SJCRH30 (cell line): ENCODE measurements around the gene GRIN3A. TPM values are rescaled to one million over a fixed set of nuclear protein-coding genes. Genes with fewer than 3 reads are reported as not detected.
"Not testable (repeated sequence)": the region's sequence is repeated elsewhere in the genome, so short reads cannot be mapped to it uniquely, and the experiment has no call there.

Source experiments
- DNase-seq, 2 experiments: peaks; one replicate each; pipeline ENCODE4 v3.0.0-alpha.2; 2015 to 2020
- H3K27ac ChIP-seq: fragments of 250-450 bp; sonication (Bioruptor Pico); 2 replicates; pipeline ENCODE4 v1.5.1; 2020; ENCODE audit warnings: mild to moderate bottlenecking, moderate library complexity
- H3K27me3 ChIP-seq: fragments of 250-450 bp; sonication (Bioruptor Pico); 2 replicates; pipeline ENCODE4 v1.5.1; 2020; ENCODE audit warnings: mild to moderate bottlenecking, moderate library complexity
- H3K36me3 ChIP-seq: fragments of 250-450 bp; sonication (Bioruptor Pico); 2 replicates; pipeline ENCODE4 v1.5.1; 2020; ENCODE audit warnings: mild to moderate bottlenecking, moderate library complexity
- H3K4me1 ChIP-seq: fragments of 250-450 bp; sonication (Bioruptor Pico); 2 replicates; pipeline ENCODE4 v1.5.1; 2020; ENCODE audit warnings: mild to moderate bottlenecking, moderate library complexity
- H3K4me3 ChIP-seq: fragments of 250-450 bp; sonication (Bioruptor Pico); 2 replicates; pipeline ENCODE4 v1.5.1; 2020; ENCODE audit warnings: mild to moderate bottlenecking, moderate library complexity
- H3K9me3 ChIP-seq: fragments of 250-450 bp; sonication (Bioruptor Pico); replicated peaks from 2 replicates; pipeline ENCODE4 v1.5.1; 2020; ENCODE audit warnings: mild to moderate bottlenecking, moderate library complexity
- total RNA-seq: library from RNA; depleted of rRNA; stranded (reverse); fragments of >200 nt; shearing (Covaris generic); gene quantifications from 2 replicates; pipeline ENCODE4 v1.2.3, GENCODE V29; 2014

The GRIN3A gene
- total RNA-seq, 1 experiment from 2014 or later, result not detected

DNA sequence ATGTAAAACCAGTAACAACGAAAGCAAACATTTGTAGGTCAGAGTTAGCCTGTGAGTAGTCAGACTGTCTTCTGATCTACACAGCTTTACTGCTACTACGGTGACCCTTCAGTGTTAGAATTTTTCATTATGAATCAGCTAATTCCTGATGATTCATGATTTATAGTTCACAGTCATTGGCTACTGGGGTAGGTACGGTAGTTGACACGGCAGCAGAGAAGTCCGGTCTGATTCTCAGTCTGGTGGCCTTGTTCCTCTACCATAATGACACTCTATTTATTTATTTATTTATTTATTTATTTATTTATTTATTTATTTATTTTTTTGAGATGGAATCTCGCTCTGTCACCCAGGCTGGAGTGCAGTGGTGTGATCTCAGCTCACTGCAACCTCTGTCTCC, 148.4 kb downstream of the GRIN3A start:
- not testable (repeated sequence) for H3K27ac ChIP-seq, H3K36me3 ChIP-seq, DNase-seq, H3K4me1 ChIP-seq, H3K4me3 ChIP-seq, H3K27me3 ChIP-seq, H3K9me3 ChIP-seq

GRCh38 chr9:101587332-101588043, 151.0 kb downstream of the GRIN3A start:
- no peak overlapping the region for H3K4me3 ChIP-seq
- H3K4me1 ChIP-seq, result no peaks in the 10 kb centered on the region
- H3K9me3 ChIP-seq, result no peaks in the 10 kb centered on the region
- H3K36me3 ChIP-seq, result no peaks in the 10 kb centered on the region
- 0 out of 2 replicates have a peak, but pooled peaks cover 6% of the 10 kb centered on the region for H3K27me3 ChIP-seq
- H3K27ac ChIP-seq, result no peak overlapping the region
- DNase-seq, result no peak

DNA sequence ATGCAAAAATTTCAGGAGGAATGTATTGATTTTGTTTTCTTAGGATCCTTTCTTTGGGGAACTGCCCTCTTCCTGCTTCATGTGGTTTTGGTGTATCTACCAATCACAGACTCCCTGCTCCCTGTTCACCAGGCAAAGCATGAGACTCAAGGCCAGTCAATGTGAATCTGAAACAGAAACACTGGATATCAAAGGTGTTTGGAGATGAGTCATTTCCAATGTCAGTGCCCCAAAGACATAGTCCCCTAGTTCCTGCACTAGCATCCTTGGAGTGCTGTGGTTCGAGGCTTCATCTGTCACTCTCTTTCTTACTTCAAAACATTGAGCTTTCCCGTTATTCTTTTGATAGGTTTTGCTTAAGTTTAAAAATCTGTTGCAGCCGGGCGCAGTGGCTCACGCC, 151.8 kb downstream of the GRIN3A start:
- H3K9me3 ChIP-seq, result no peaks in the 10 kb centered on the region
- H3K27ac ChIP-seq, result no peak overlapping the region
- H3K36me3 ChIP-seq, result no peaks in the 10 kb centered on the region
- H3K4me1 ChIP-seq, result no peaks in the 10 kb centered on the region
- no peak overlapping the region for H3K4me3 ChIP-seq
- no peak for DNase-seq
- 0 out of 2 replicates have a peak, but pooled peaks cover 6% of the 10 kb centered on the region for H3K27me3 ChIP-seq

GRCh38 chr9:101585740-101586139, 152.7 kb downstream of the GRIN3A start:
- Histone ChIP-seq H3K9me3 (no peaks in the 10 kb centered on the region), H3K4me3 (no peak overlapping the region), H3K27me3 (0 out of 2 replicates have a peak, but pooled peaks cover 2% of the 10 kb centered on the region), H3K36me3 (no peaks in the 10 kb centered on the region), H3K27ac (no peak overlapping the region), H3K4me1 (no peaks in the 10 kb centered on the region)
- no peak for DNase-seq

DNA sequence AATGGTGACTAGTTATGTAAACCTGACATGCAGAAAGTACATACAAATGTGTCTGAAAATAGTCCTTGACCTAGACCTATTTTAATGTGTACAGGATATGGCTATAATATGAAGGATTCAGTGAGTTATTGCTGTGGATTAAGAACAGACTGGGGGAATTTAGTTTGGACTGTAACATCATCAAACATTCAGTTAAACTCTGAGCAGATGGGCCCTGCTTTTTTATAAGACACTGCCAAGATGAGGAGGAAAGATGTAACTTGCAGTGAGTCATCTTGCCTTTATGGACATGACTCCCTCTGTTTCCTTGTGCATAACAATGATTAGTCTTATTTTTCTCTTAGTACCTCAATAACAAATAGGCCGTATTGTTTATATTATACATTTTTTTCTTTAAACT, 155.9 kb downstream of the GRIN3A start:
- no peaks in the 10 kb centered on the region for H3K27me3 ChIP-seq
- H3K9me3 ChIP-seq, result no peaks in the 10 kb centered on the region
- H3K36me3 ChIP-seq, result no peaks in the 10 kb centered on the region
- no peak overlapping the region for H3K4me3 ChIP-seq
- DNase-seq, result no peak
- no peak overlapping the region for H3K27ac ChIP-seq
- H3K4me1 ChIP-seq, result 0 out of 2 replicates have a peak, but pooled peaks cover 2% of the 10 kb centered on the region

GRCh38 chr9:101579711-101580545, 158.5 kb downstream of the GRIN3A start:
- H3K27ac ChIP-seq, result no peak overlapping the region
- H3K36me3 ChIP-seq, result no peaks in the 10 kb centered on the region
- H3K4me1 ChIP-seq, result peaks cover 6% of the 10 kb centered on the region; the same call in 1 of the 2 replicates
- H3K9me3 ChIP-seq, result no peaks in the 10 kb centered on the region
- H3K27me3 ChIP-seq, result no peaks in the 10 kb centered on the region
- DNase-seq, result no peak
- H3K4me3 ChIP-seq, result no peak overlapping the region

GRCh38 chr9:101578378-101578777, 160.1 kb downstream of the GRIN3A start:
- H3K9me3 ChIP-seq, result no peaks in the 10 kb centered on the region
- H3K4me1 ChIP-seq, result peaks cover 6% of the 10 kb centered on the region; the same call in 1 of the 2 replicates
- no peak overlapping the region for H3K27ac ChIP-seq
- peak; percentile 22 to 26 for DNase-seq
- no peaks in the 10 kb centered on the region for H3K36me3 ChIP-seq
- H3K27me3 ChIP-seq, result no peaks in the 10 kb centered on the region
- H3K4me3 ChIP-seq, result no peak overlapping the region

- Histone ChIP-seq H3K4me1 (peaks cover 6% of the 10 kb centered on the region; the same call in 1 of the 2 replicates), H3K4me3 (no peak overlapping the region), H3K36me3 (no peaks in the 10 kb centered on the region), H3K9me3 (no peaks in the 10 kb centered on the region), H3K27me3 (no peaks in the 10 kb centered on the region), H3K27ac (no peak overlapping the region)
- no peak for DNase-seq
These were observed 163.6 kb downstream of the GRIN3A start for GRCh38 chr9:101574731-101575333.

GRCh38 chr9:101572316-101572715, 166.1 kb downstream of the GRIN3A start:
- Histone ChIP-seq H3K4me3 (no peak overlapping the region), H3K4me1 (peaks cover 3% of the 10 kb centered on the region; the same call in 1 of the 2 replicates), H3K27ac (no peak overlapping the region)

DNA sequence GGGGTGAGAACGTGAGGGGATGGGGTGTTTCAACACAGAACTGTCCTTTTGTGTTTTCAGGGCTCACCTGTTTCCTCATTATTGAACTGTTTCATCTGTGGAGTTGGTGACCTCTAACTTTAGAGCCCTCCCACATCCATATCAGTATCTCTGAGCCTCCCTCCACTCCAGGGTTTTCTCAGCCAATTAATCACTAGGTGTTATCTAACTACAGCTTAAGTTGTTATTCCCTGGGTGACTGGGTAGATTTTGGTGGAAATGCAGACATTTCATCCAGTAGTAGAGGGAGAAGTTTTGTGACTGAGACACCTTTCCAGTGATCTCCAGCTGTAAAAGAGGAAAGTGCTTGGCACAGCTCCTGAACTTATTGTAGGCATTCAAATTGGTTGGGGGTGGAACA, 167.3 kb downstream of the GRIN3A start:
- no peaks in the 10 kb centered on the region for H3K27me3 ChIP-seq
- H3K36me3 ChIP-seq, result peaks cover under 1% of the 10 kb centered on the region
- H3K9me3 ChIP-seq, result no peaks in the 10 kb centered on the region
- no peak for DNase-seq
- H3K4me3 ChIP-seq, result no peak overlapping the region
- H3K27ac ChIP-seq, result no peak overlapping the region
- peaks cover 1% of the 10 kb centered on the region; the same call in 1 of the 2 replicates for H3K4me1 ChIP-seq

More at GRCh38 chr9:101572316-101572715, 166.1 kb downstream of the GRIN3A start:
- Histone ChIP-seq H3K36me3 (no peaks in the 10 kb centered on the region; the same call in 1 of the 2 replicates), H3K9me3 (no peaks in the 10 kb centered on the region), H3K27me3 (no peaks in the 10 kb centered on the region)
- no peak for DNase-seq

DNA sequence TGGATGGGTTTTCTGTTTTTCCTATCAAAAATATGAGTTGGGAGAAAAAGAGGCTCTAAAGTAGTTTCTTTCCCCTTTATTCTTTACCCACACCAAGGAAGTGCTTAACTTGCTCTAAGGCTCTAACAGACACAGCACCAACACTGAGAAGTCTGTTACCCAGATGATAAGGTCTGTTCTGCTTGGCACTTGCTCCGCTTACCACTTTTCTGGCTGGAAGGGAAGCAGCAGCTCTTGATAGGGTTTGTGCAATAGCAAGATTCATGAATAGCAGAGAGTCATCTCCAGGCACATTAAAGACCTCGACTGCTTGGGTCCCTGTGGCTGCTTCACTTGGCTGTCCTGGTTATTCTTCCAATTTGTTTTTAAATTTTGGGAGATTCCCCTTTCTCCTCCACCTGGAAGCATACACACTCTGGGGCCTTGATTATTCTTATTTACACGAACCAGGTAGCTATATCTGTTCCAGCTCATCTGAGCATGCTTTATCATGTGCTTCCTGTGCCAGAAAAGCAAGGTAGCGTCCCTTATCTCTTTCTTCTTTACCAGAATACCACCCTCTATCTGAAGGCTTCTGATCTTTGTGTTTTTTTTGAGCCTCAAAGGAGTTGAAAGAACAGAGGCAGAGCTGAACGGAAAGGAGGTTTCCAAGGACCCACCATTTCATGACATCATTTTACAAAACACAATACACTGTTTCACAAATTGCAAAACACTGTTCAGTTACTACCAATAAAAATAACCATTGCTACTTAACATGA, 168.5 kb downstream of the GRIN3A start:
- H3K4me3 ChIP-seq, result no peak overlapping the region
- peaks cover 7% of the 10 kb centered on the region for H3K36me3 ChIP-seq
- no peaks in the 10 kb centered on the region for H3K27me3 ChIP-seq
- no peaks in the 10 kb centered on the region for H3K4me1 ChIP-seq
- no peak overlapping the region for H3K27ac ChIP-seq
- no peaks in the 10 kb centered on the region for H3K9me3 ChIP-seq
- DNase-seq, result no peak

GRCh38 chr9:101567725-101568350, 170.6 kb downstream of the GRIN3A start:
- Histone ChIP-seq H3K9me3 (no peaks in the 10 kb centered on the region), H3K36me3 (peaks cover 26% of the 10 kb centered on the region), H3K27me3 (no peaks in the 10 kb centered on the region), H3K4me3 (no peak overlapping the region), H3K27ac (no peak overlapping the region), H3K4me1 (no peaks in the 10 kb centered on the region)
- no peak for DNase-seq

- DNase-seq, result peak; percentile 17 to 38
- Histone ChIP-seq H3K27ac (no peak overlapping the region), H3K4me3 (no peak overlapping the region)
These were observed 171.3 kb downstream of the GRIN3A start for GRCh38 chr9:101566904-101567724.

More at GRCh38 chr9:101566904-101567724, 171.3 kb downstream of the GRIN3A start:
- H3K27me3 ChIP-seq, result no peaks in the 10 kb centered on the region
- H3K4me1 ChIP-seq, result no peaks in the 10 kb centered on the region
- H3K9me3 ChIP-seq, result no peaks in the 10 kb centered on the region
- H3K36me3 ChIP-seq, result peaks cover 33% of the 10 kb centered on the region
